ENCODE measurements around the gene CCNG1.

DNA sequence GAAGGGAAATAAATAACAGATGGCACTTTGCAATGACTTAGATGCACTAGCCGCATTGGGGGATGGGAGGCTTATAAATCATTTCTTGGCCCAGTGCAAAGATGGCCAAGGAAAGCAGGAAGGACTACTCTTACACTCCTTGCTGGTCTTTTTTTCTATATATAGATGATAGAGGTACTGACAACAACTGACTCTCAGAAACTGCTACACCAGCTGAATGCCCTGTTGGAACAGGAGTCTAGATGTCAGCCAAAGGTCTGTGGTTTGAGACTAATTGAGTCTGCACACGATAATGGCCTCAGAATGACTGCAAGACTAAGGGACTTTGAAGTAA, 1.7 kb downstream of the CCNG1 start:
- TF ChIP-seq TSHZ2 (CRISPR knock-in tag; IDR thresholded peaks at IDR 0.05) (no peak), TCF4 (CRISPR knock-in tag; IDR thresholded peaks at IDR 0.05; ENCODE audit: borderline replicate concordance) (no peak), ZNF565 (CRISPR knock-in tag; conservative IDR thresholded peaks at IDR 0.05; ENCODE audit: low read depth) (no peak), RARB (CRISPR knock-in tag; IDR thresholded peaks at IDR 0.05) (no peak), PATZ1 (CRISPR knock-in tag; IDR thresholded peaks at IDR 0.05; ENCODE audit: borderline replicate concordance) (no peak), ZFP30 (CRISPR knock-in tag; IDR thresholded peaks at IDR 0.05) (no peak), POU6F1 (CRISPR knock-in tag; IDR thresholded peaks at IDR 0.05; ENCODE audit: borderline replicate concordance, low read depth) (no peak)
- TF ChIP-seq, protein P1, sequence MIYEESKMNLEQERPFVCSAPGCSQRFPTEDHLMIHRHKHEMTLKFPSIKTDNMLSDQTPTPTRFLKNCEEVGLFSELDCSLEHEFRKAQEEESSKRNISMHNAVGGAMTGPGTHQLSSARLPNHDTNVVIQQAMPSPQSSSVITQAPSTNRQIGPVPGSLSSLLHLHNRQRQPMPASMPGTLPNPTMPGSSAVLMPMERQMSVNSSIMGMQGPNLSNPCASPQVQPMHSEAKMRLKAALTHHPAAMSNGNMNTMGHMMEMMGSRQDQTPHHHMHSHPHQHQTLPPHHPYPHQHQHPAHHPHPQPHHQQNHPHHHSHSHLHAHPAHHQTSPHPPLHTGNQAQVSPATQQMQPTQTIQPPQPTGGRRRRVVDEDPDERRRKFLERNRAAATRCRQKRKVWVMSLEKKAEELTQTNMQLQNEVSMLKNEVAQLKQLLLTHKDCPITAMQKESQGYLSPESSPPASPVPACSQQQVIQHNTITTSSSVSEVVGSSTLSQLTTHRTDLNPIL (CRISPR knock-in tag; IDR thresholded peaks at IDR 0.05; ENCODE audit: low read depth) = no peak
